Measurements from ENCODE around the gene ZSWIM6. TPM values are rescaled to one million over a fixed set of nuclear protein-coding genes. Genes with fewer than 3 reads are reported as not detected.

Gene ZSWIM6
- polyA plus RNA-seq, 2 of the 4 experiments (the other 2 are of a cell fraction): 8.9 to 18.0 TPM

DNA sequence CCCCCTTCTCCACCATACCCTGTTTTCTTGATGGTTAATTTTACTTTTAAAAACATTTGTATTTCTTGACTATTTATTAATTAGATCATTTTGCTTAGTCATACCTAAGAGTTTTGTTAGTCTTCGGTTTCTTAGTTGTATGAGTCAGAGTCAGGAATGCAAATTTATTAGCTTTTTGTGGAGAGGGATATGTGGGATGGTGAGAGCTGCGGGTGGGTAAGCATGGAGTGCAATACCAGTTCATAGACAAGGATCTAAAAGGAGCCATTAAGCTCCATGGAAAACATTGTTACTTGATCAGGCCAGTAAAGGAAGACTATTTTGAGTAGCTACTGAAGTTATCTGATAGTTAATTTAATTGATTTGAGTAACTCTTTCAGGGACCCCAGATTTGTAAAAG lies 77.5 kb downstream of the ZSWIM6 start:
- POLR2A ChIA-PET: interaction anchor here (3.5 kb wide), 1 partner anchor 79 kb away, joined by 50 read pairs; the partner anchor contains the start of gene ZSWIM6
- peak overlapping the region; percentile 88 to 91 for H3K27ac ChIP-seq
- H3K4me3 ChIP-seq: peak overlapping the region; percentile 30
- ATAC-seq: peak; percentile 72 to 82
- FAIRE-seq: peak; percentile 59
- H3K9me3 ChIP-seq: no peaks in the 10 kb centered on the region
- peak; percentile 77 to 91 for DNase-seq (ENCODE audit: low read depth in 1 of 2, low spot score in 1 of 2)
- WGBS (ENCODE audit: missing lambda C conversion rate): 0% methylated on average over 2 of the region's 2 CpGs
- CTCF ChIA-PET: interaction anchor here (0.9 to 1.7 kb wide), 4 partner anchors 19 to 204 kb away, joined by 3 to 4 read pairs (median 4); no protein-coding TSS in a partner anchor
- peak overlapping the region; percentile 86 for H3K4me2 ChIP-seq
- TF ChIP-seq CBX8 (IDR thresholded peaks at IDR 0.05) (no peak), HOXB13 (CRISPR knock-in tag; IDR thresholded peaks at IDR 0.05; ENCODE audit: low read depth) (peak; percentile 15; the same call in 1 of the 2 replicates), FOSB (CRISPR knock-in tag; IDR thresholded peaks at IDR 0.05) (no peak), MAFK (IDR thresholded peaks at IDR 0.05; ENCODE audit: partially characterized antibody) (peak; percentile 99), ZSCAN20 (CRISPR knock-in tag; IDR thresholded peaks at IDR 0.05) (peak; percentile 51; the same call in 1 of the 2 replicates), JUNB (IDR thresholded peaks at IDR 0.05) (peak; percentile 58; the same call in 1 of the 2 replicates), HEYL (CRISPR knock-in tag; IDR thresholded peaks at IDR 0.05) (peak; percentile 51; the same call in 1 of the 2 replicates), RAD21 (conservative IDR thresholded peaks at IDR 0.05 in 1 of 2, IDR thresholded peaks at IDR 0.05 in 1 of 2) (peak in 1 of 2 experiments; percentile 22; a peak in 1 of 5 replicates), FOSL2 (IDR thresholded peaks at IDR 0.05) (peak; percentile 40; the same call in 1 of the 2 replicates), FOSL2 (CRISPR knock-in tag; IDR thresholded peaks at IDR 0.05) (peak; percentile 95), NFE2L2 (conservative IDR thresholded peaks at IDR 0.05; ENCODE audit: low read length) (peak; percentile 86), HDAC2 (IDR thresholded peaks at IDR 0.05) (no peak), HOXB5 (CRISPR knock-in tag; IDR thresholded peaks at IDR 0.05) (peak; percentile 38; the same call in 1 of the 2 replicates), CEBPB (IDR thresholded peaks at IDR 0.05) (peak in 1 of 2 experiments; percentile 52; a peak in 1 of 4 replicates), EP300 (IDR thresholded peaks at IDR 0.05) (peak in 1 of 2 experiments; percentile 74; a peak in 1 of 5 replicates), GATA3 (IDR thresholded peaks at IDR 0.05; ENCODE audit: borderline replicate concordance) (peak; percentile 79; the same call in 1 of the 2 replicates)
- TF ChIP-seq, protein P1, sequence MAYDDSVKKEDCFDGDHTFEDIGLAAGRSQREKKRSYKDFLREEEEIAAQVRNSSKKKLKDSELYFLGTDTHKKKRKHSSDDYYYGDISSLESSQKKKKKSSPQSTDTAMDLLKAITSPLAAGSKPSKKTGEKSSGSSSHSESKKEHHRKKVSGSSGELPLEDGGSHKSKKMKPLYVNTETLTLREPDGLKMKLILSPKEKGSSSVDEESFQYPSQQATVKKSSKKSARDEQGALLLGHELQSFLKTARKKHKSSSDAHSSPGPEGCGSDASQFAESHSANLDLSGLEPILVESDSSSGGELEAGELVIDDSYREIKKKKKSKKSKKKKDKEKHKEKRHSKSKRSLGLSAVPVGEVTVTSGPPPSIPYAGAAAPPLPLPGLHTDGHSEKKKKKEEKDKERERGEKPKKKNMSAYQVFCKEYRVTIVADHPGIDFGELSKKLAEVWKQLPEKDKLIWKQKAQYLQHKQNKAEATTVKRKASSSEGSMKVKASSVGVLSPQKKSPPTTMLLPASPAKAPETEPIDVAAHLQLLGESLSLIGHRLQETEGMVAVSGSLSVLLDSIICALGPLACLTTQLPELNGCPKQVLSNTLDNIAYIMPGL (CRISPR knock-in tag; IDR thresholded peaks at IDR 0.05; ENCODE audit: borderline replicate concordance): no peak
- TF ChIP-seq, protein P2, sequence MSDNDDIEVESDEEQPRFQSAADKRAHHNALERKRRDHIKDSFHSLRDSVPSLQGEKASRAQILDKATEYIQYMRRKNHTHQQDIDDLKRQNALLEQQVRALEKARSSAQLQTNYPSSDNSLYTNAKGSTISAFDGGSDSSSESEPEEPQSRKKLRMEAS (IDR thresholded peaks at IDR 0.05): peak; percentile 47; the same call in 1 of the 2 replicates
- H3K4me1 ChIP-seq: peaks cover 77% of the 10 kb centered on the region

DNA sequence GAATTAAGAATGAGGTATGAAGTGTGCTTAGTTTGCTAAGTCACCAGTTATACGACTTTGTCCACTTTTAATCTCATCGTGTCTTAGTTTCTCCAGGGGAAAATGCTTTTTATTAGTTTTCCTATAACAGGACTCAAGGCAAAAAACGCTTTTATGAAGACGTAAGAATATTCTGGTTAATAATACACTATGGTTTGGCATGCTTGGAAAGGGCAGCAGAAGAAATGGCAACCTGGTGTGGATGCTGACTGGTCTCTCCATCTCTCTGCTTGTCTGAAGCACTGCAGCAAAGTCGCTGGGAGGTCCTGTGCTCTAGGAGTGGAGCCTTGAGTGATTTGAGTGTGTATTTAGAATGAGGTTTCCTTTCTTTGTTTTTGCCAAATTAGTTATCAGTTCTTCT lies 78.8 kb downstream of the ZSWIM6 start:
- Histone ChIP-seq H3K9me3 (no peaks in the 10 kb centered on the region), H3K4me2 (peak overlapping the region; percentile 86), H3K27ac (peak overlapping the region; percentile 88 to 91), H3K4me3 (no peak overlapping the region), H3K4me1 (peaks cover 77% of the 10 kb centered on the region)
- 26% methylated on average over 5 of the region's 5 CpGs for WGBS (ENCODE audit: missing lambda C conversion rate)
- DNase-seq (ENCODE audit: low read depth in 1 of 2, low spot score in 1 of 2): no peak
- CTCF ChIA-PET: no interaction called here
- peak; percentile 46 for FAIRE-seq
- ATAC-seq: no peak
- POLR2A ChIA-PET: no interaction called here
- TF ChIP-seq, protein P3, sequence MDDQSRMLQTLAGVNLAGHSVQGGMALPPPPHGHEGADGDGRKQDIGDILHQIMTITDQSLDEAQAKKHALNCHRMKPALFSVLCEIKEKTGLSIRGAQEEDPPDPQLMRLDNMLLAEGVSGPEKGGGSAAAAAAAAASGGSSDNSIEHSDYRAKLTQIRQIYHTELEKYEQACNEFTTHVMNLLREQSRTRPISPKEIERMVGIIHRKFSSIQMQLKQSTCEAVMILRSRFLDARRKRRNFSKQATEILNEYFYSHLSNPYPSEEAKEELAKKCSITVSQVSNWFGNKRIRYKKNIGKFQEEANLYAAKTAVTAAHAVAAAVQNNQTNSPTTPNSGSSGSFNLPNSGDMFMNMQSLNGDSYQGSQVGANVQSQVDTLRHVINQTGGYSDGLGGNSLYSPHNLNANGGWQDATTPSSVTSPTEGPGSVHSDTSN (IDR thresholded peaks at IDR 0.05): no peak
- TF ChIP-seq EHMT2 (IDR thresholded peaks at IDR 0.05; ENCODE audit: low read depth) (no peak), CBX8 (IDR thresholded peaks at IDR 0.05) (no peak), RNF2 (IDR thresholded peaks at IDR 0.05; ENCODE audit: borderline replicate concordance, low read depth) (no peak), TFCP2L1 (CRISPR knock-in tag; IDR thresholded peaks at IDR 0.05) (no peak), HOXA7 (CRISPR knock-in tag; IDR thresholded peaks at IDR 0.05) (no peak), NR3C1 (IDR thresholded peaks at IDR 0.05) (no peak), ZC3H11A (IDR thresholded peaks at IDR 0.05) (no peak), EHF (CRISPR knock-in tag; IDR thresholded peaks at IDR 0.05) (no peak), KDM1A (IDR thresholded peaks at IDR 0.05; ENCODE audit: low read depth) (no peak)
- TF ChIP-seq, protein P4, sequence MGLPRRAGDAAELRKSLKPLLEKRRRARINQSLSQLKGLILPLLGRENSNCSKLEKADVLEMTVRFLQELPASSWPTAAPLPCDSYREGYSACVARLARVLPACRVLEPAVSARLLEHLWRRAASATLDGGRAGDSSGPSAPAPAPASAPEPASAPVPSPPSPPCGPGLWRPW (IDR thresholded peaks at IDR 0.05): no peak
- TF ChIP-seq, protein P5, sequence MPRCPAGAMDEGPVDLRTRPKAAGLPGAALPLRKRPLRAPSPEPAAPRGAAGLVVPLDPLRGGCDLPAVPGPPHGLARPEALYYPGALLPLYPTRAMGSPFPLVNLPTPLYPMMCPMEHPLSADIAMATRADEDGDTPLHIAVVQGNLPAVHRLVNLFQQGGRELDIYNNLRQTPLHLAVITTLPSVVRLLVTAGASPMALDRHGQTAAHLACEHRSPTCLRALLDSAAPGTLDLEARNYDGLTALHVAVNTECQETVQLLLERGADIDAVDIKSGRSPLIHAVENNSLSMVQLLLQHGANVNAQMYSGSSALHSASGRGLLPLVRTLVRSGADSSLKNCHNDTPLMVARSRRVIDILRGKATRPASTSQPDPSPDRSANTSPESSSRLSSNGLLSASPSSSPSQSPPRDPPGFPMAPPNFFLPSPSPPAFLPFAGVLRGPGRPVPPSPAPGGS (IDR thresholded peaks at IDR 0.05): no peak
